ENCODE results near the gene AKT1. TPM values are rescaled to one million over a fixed set of nuclear protein-coding genes. Genes with fewer than 3 reads are reported as not detected.

AKT1 gene
- total and polyA plus RNA-seq, 2 of the 13 experiments (the other 11 are each of a cell fraction or from before 2014, with no cell fraction given), result 96.2 to 116 TPM

GRCh38 chr14:104826189-104826860 is 30.8 kb upstream of the AKT1 start (continued):
- TF ChIP-seq ZNF574 (CRISPR knock-in tag; IDR thresholded peaks at IDR 0.05) (0 out of 2 replicates have a peak, but pooled peaks have one; percentile 16), STAT6 (CRISPR knock-in tag; IDR thresholded peaks at IDR 0.05; ENCODE audit: borderline replicate concordance) (no peak), NFATC3 (CRISPR knock-in tag; IDR thresholded peaks at IDR 0.05) (no peak), MBD4 (IDR thresholded peaks at IDR 0.05; ENCODE audit: borderline replicate concordance, low read length) (no peak), MYC (CRISPR knock-in tag; IDR thresholded peaks at IDR 0.05; ENCODE audit: borderline replicate concordance) (0 out of 2 replicates have a peak, but pooled peaks have one; percentile 17), FOXJ3 (CRISPR knock-in tag; IDR thresholded peaks at IDR 0.05; ENCODE audit: borderline replicate concordance) (no peak), TCF12 (IDR thresholded peaks at IDR 0.05) (no peak), TCF12 (CRISPR knock-in tag; IDR thresholded peaks at IDR 0.05) (0 out of 2 replicates have a peak, but pooled peaks have one; percentile 21), SKI (IDR thresholded peaks at IDR 0.05; ENCODE audit: partially characterized antibody) (no peak), ZNF687 (CRISPR knock-in tag; IDR thresholded peaks at IDR 0.05) (peak; percentile 53), RNF219 (CRISPR knock-in tag; IDR thresholded peaks at IDR 0.05) (no peak), ZBTB2 (CRISPR knock-in tag; IDR thresholded peaks at IDR 0.05; ENCODE audit: low read depth) (0 out of 2 replicates have a peak, but pooled peaks have one; percentile 18), GATAD1 (CRISPR knock-in tag; IDR thresholded peaks at IDR 0.05) (no peak)
